DMS79 treated with DMSO at 0.1 percent for 48 hours (cell line): Measurements from ENCODE around the gene ADCY2.

Source experiments
- DNase-seq: peaks from one replicate; lab custom pipeline; 2025; lab: John Stamatoyannopoulos, UW

ADCY2 gene

DNA sequence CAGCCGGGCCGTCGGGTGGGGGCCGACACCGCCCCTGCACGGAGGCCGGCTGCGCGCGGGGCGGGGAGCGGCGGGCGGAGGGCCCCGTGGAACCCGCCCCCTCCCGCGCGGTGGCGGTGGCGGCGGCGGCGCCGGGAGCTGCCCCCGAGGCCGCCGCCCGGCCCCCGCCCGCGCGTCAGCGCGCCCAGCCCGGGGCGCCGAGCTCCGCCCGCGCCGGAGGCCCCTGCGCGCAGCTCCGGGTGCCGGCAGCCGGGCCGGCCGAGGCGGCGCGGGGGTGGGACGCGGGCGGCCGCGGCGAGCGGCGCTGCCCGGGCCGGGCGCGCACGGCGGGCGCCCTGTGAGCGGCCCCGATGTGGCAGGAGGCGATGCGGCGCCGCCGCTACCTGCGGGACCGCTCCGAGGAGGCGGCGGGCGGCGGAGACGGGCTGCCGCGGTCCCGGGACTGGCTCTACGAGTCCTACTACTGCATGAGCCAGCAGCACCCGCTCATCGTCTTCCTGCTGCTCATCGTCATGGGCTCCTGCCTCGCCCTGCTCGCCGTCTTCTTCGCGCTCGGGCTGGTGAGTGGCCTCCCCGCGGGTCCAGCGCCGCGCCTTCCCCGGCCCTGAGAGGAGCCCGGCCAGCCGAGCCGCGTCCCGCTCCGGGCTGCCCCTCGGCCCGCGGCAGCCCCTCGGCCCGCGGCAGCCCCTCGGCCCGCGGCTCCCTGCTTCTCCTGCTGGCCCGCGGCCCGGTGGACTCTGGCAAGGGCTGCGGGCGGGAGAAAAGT is at the start of gene ADCY2:
Gene ADCY2, plus strand, starts transcription at position 192 of the 766 bp plus-strand sequence. Its CDS starts 159 bp downstream, at position 351.
- no peak for DNase-seq

DNA sequence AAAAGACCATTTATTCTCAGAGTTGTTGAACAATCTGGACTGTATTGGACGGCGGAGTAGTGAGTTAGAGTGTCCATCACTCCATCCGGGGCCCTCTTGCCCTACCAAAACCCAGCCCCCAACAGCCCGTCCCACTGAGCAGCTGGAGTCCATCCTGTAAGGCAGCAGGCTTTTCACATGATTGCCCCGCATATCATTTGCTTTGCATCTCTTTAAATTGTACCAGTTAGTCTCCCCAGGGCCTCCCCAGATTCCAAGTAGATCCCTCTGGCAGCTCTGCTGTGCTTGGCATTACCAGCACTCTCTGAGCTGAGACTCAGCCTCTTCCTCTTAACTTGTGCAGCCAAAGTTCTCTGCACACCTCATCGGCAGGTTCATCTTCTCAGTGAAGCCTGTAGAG is 48.6 kb upstream of the ADCY2 start:
- DNase-seq = no peak

DNA sequence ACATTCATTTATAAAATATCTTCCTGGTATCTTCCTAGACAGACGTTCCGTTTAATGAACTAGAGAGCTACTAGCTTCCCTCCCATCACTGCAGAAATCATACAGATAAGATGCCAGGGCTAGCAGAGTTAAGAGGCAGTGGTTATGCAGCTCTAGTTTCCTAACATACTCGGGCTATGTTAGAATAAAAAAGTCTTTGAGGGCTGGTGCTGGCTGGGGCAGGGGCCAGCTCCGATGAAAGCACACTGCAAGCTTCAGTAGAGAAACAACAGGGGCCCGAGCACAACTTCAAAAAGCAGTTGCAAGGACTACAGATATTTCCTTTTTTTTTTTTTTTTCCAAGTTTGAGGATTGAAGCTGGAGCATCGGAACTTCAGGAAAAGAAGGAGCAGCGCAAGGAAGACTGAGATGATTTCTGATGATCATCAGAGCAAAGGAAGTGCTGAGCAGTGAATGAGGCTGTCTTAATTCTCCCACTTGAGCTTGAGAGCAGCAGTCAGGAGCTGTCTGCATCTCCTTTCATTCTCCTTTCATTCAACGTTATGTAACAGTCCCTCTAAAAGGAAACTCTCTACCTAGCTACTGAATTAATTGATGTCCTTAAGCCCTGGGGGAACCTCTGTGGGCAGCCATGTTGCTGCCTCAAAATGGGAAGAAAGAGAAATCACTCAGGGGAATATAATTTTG is 47.6 kb upstream of the ADCY2 start:
- peak; percentile 29 for DNase-seq

DNA sequence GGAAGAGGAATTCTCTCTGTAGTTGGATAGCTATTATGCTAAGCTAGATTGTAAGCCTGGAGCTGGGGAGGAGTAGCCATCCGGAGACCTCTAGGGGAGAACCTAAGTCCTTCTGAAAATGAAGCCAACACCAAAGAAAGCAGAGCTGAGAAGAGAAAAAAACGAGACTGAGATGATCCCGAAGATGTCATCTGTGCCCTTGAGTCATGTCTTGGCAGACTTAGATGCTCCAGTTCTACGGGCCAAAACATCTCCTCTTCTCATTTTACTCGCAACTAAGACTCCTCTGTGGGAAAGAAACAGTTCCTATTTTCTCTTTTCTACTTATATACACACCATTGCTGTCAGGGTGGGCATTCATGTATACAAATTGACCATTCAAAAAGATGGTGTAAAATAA is 34.3 kb upstream of the ADCY2 start:
- DNase-seq = no peak

DNA sequence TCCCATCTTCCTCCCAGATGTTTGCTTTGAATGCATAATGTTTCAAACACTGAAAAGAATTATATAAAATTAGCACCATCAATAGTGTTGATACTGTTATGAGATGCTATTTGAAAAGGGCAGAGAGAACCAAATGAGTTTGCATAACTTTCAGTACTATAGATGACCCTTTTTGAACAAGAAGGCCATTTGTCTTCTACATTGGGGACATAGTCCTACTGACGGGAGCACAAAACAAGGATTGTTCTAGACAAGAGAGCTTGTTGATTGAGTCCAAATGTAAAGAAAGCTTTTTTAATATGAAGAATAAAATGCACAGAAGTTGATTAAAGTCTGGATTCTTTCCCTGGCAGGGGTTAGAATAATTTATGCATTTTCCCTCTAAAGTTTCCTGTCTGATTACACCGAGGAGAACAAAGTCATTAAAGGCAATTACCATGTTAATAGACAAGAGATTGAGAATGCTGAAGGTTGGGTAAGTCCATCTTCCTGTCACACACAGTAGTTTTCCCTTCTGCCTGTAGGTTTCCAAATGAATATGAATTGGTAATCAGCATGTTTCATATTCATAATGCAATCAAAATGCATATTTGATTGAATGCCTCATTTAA is 32.8 kb upstream of the ADCY2 start:
- no peak for DNase-seq

DNA sequence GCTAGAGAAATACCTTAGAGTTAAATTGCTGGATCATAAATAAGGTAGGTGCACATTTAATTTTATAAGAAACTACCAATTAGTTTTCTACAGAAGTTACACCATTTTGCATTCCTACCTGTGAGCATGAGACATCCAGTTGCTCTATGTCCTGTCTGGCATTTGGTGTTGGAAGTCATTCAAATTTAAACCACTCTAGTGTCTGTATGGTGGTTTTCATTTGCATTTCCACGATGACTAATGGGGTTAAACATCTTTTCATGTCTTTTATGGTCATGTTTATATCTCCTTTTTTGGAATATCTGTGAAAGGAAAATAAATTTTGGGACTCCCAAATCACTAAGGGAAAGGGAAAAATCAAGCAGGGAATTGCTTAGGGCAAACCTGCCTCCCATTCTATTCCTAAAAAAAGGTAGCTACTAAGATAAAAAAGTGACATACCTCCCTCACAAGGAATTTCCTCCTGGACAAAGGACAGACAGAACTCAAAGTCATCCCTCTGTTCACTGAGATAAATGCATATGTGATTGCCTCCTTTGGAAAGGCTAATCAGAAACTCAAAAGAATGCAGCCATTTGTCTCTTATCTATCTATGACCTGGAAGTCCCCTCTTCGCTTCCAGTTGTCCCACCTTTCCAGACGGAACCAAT is 31.6 kb upstream of the ADCY2 start:
- DNase-seq = no peak

DNA sequence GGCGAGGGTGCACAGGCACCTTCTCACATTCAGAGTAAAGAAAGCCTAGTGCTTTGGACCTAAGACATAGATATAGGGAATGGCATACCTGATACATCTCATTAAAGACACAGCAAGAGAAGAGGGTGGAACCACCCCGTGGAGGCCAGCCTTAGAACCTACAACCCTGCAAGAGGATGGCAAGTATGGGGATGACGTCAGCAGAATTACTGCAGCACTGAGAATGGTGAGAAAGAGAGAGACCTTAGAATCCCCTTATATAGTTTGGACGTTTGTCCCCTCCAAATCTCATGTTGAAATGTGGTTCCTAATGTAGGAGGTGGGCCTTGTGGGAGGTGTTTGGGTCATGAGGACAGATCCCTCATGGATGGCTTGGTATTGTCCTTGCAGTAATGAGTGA is 28.2 kb upstream of the ADCY2 start:
- DNase-seq = no peak

DNA sequence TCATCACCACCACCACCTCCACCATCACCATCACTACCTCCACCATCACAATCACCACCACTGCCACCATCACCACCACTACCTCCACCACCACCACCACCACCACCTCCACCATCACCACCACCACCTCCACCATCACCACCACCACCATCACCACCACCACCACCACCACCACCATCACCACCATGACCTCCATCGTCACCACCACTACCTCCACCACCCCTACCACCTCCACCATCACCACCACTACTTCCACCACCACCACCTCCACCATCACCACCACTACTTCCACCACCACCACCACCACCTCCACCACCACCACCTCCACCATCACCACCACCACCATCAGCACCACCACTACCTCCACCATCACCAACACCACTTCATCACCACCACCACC is 23.5 kb upstream of the ADCY2 start:
- no peak for DNase-seq

DNA sequence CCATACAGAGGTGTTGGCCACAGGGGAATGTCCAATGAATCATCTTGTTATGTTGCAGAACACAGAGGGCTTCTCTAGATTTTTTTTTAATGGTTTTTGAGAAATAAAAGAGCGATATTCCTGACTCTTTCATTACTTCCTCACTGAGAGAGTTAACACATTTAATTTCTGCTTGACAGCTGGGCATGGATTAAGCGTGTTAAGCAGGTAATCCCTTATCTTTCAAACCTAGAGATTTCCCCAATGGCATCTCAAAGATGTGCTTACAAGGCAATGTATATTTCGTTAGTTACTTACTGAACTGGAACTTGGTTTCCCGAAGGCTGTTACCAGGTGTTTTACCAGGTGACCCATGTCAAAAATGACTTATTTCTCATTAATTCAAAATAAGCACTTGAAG is 21.8 kb upstream of the ADCY2 start:
- no peak for DNase-seq

DNA sequence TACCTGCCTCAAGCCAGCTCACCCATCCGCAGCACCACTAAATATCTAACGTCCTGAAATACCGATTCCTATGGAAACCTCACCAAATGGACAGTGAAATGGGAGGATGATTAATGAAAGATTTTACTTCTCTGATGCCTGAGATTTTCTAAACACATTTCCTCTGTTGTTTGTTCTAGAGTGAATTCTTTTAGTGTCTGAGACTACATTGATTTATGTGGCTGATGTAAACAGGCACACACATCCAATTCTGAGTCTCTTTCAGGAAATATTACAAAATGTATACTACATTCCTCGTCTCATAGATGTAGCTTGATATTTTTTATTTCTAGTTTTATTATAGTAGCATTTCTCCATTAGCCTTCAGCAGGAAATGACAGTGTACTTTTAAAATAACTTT is 20.5 kb upstream of the ADCY2 start:
- DNase-seq = no peak

DNA sequence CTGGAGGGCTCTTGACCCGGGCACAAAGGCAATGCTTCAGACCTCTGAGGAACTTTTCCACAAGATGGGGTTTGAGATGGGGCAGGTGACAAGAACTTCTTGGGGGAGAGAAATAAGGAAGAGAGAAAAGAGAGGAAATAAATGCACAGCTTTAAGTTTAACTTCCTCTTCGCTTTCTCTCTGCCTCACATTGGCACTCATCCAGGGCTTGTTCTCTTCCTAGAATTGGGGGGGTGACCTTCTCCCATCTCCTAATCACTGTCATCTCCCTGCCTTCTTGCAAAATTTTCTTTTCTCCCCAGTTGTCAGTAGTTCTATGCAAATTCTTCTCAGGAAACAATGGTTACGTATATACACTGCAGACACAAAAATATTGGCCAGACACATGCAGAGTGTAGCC is 19.1 kb upstream of the ADCY2 start:
- DNase-seq = no peak

DNA sequence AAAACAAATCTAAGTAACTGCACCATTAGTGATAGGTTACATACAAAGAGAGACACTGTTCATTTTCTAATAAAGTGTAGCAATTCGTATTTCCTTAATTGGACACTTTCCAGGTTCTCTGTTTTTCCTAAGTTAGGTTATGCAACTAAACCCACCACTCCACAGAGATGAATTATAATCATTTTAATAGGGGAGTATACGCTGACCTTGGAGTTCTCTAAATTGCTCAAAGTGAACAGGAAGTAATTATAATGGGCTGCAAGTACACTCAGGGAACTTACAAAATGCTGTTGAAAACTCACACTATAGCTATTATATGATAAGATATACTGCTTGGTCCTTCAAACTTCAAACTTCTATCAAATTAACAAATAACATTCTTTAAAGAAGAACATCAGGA is 18.2 kb upstream of the ADCY2 start:
- DNase-seq = no peak

DNA sequence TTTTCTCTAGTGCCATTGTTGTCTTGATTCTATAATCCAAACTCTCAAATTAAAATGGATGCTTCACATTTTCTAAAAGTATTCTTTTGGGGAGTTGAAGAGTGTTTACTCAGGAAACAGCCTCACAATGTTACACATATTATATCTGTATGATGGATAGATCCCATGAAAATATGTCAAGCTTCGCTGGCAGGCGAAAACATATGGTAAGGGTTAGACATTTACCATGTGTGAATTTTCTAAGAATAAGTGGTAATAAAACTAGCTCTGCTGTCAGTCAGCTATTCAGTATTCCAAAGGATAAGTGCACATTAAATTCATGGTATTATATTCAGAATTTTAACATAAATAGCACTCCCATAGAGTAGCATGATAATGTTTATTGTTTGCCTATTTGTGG is 13.3 kb upstream of the ADCY2 start:
- no peak for DNase-seq

DNA sequence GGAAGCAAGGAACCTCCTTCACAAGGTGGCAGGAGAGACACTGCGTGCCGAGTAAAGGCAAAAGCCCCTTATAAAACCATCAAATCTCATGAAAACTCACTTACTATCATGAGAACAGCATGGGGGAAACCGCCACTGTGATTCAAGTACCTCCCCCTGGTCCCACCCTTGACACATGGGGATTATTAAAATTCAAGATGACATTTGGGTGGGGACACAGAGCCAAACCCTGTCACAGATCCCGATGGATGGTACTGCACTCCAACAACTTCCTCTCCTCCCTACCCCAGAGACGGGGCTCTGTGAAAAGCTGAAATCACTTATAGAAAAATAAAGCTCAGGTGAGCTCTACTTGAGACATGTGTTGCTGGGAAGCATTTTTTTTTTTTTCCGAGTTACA is 10.3 kb upstream of the ADCY2 start:
- no peak for DNase-seq

DNA sequence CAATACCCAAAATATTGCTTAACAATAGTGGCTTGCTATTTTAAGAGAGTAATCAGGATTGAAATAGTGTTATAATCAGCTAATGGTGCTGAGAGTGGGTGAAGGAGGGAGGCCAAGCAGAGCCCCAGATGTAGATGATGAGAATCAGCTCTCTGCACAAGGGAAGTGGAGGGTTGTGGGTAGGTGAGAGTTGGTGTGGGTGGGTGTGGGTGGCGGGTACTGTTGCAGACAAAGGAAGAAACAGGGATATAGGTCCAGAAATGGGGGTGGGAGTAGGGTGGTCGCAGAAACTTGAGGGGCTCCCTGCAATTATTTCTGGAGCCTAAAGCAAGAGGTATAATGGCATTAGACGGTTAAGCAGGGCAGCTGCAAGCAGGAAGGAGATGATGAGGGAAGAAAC is 7.4 kb upstream of the ADCY2 start:
- no peak for DNase-seq

DNA sequence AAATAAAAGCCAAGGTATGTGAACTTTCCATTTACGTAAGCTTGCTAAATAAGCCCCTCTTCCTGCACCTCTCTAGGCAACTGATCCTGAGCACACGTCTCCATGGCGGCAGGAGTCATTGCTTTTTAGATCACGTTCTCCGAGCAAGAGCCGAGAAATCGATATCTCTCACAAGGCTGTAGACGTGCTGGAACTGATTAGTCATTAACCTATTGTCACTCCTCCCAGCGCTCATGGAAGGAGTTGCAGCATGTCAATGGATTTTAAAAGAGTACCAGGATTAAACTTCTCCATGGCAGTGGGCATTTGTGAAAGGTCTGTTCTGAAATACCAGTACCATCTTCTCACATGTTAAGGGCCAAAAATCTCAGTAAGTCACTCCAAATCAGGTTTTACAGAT is 4.7 kb upstream of the ADCY2 start:
- DNase-seq = no peak

DNA sequence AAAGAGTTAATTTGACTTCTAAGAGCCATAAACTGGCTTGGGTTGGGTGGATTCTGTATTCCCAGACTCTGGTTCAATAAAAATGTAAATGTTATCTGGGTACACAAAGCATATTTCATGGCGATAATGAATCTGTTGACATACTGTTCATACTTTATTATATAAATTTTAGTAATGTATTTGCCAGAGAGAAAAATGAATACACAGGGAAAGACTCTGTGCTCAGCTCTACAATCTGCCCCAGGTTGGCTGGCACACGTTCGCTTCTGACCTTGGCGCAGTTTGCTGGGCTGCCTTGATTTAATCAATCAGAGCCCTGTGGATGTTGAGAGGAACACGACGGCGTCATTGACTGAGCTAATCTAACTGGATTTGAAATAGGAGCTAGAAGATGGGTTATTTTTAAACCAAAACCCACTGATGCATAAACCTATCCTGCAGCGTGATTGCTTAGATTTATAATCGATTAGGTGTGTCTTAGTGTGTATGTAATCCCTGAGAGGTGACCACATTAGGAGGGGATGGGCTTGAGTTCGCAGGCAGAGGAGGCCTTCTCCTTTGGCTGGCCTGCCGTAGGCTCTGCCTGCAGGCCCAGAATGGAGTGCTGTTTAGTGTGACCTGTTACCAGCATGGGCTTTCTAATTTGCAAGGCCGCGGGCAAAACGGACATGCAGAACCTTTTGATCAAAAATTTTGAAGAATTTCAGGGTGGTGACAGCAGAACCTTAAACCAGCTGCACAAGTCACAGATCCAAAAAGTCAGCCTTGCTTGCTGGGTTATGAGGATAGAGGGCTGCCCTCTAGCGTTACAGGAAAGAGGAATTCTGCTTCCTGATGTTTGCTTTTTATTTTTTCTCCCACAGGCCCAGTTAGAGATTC is 3.9 kb upstream of the ADCY2 start:
- DNase-seq = peak; percentile 35

DNA sequence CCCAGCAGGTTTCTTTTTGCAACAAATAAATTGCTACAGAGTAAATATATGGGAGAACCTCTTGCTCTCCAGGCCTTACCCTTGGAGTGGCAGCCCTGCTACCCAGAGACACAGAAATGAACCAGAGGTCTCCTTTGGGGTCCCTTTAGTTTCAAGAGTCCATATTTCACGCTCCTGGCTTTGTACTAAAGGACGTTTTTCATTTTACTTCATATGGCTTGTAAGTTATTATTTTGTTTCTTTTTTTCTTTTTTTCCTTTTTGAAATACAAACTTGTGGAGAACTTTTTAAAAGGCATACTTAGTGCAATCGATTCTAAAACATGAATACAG is 3.3 kb upstream of the ADCY2 start:
- no peak for DNase-seq

DNA sequence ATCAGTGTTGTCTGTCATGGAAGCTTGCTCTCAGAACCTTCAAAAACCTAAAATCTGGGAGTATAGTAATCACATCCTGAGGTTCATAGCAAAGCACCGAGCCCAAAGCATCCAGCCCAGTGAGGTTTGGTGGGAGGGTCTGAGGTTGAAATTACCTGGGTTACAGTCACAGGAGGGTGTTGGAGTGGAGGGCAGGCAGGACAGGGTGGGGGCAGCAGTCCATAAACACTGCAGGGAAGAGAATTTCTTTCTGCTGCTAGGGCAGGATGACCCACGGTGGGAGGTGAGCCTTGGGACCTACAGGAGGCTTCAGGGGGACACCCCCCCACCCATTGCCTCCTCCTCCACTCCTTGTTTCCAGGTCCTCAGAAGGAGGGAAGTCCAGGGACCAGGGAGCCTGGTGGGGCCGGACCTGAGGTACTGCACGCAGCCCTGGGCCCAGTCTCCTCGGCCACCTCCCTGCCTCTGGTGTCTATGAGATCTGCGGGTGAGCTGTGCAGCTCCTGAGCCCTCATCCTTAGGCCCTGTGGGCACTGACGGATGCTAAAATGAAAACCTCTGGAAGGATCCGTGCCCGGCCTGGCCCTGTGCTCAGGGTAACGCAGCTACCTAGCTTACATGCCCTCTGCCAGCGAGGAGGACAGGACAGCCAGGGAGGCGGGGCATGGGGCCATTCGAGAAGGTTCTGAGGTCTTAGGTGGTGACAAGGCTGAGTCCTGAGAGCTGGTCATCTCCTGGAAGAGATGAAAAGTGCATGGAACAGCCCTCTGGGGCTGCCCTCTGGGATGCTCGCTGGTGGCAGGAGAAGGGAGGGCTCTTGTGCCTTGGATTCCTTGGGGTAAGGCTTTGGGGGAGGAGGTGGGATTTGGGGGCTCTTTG is 1.8 kb upstream of the ADCY2 start:
- DNase-seq = no peak

DNA sequence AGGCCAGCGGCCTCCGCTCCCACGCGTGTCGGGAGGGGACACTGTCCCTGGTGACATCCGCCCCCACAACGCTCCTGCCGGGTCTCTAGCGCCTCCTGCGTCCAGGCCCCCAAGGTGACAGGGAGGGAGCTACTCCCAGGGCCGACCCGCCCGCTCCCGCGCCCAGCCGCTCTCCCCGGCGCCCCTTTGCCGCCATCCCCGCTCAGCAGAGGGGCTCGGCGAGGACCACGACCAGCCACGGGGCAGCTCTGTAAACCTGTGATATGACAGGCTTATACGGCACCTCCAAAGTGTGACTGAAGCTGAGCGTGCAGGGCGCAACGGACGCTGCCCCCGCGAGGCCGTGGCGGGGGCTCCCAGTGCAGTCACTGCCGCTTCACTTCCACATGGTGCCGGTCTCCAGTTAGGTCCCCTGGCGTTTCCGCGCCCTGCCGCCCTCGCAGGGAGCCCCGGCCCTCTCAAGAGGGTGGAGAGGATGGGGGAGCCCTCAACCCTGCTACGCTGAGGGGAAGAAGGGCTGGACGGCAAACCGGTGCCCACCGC is 978 bp upstream of the ADCY2 start:
- no peak for DNase-seq
